ENCODE data around the gene LMBRD2. TPM values are rescaled to one million over a fixed set of nuclear protein-coding genes. Genes with fewer than 3 reads are reported as not detected.

LMBRD2 gene
- total RNA-seq, 2 experiments from 2014 or later: 9.9 to 10.8 TPM

- ATAC-seq (no peak), DNase-seq (no peak)
- Mint-ChIP-seq H3K9me3 (no peaks in the 10 kb centered on the region), H3K36me3 (ENCODE audit: low read depth) (peaks cover 59% of the 10 kb centered on the region), H3K4me1 (ENCODE audit: low read depth) (peaks cover 11% of the 10 kb centered on the region), H3K4me3 (no peak overlapping the region), H3K27me3 (no peaks in the 10 kb centered on the region), H3K27ac (no peak overlapping the region)
- intact Hi-C loops (cut with micrococcal nuclease): no loop called here
- no peak for TF ChIP-seq CTCF (IDR thresholded peaks at IDR 0.05)
- CTCF ChIA-PET: no interaction called here
- POLR2A ChIA-PET: no interaction called here
Measured at GRCh38 chr5:36173426-36173825, 21.7 kb upstream of the LMBRD2 start.

DNA sequence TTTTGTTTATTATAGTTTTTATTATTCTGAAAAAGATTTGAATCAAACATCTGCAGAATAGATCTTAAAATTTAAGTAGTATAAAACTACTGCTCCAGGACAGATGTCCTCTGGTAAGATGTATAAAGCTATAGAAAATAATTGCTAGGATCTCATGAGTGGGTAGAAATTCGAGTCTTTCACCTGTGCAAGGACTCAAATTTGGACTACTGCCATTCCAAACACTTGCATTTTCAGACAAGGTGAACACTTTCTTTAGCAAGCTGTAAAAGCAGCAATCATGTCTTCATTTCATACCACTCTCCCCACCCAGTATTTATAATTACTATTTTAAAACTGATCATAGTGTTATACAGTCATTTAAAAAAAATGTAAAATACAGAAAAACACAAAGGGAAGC is 20.9 kb upstream of the LMBRD2 start:
- Mint-ChIP-seq H3K27ac (no peak overlapping the region), H3K4me1 (ENCODE audit: low read depth) (peaks cover 11% of the 10 kb centered on the region), H3K36me3 (ENCODE audit: low read depth) (peaks cover 62% of the 10 kb centered on the region), H3K4me3 (no peak overlapping the region), H3K9me3 (no peaks in the 10 kb centered on the region), H3K27me3 (no peaks in the 10 kb centered on the region)
- intact Hi-C loops (cut with micrococcal nuclease): no loop called here
- ChIA-PET POLR2A (no interaction called here), CTCF (interaction anchor here (1.1 kb wide), 1 partner anchor 66 kb away, joined by 3 read pairs; no protein-coding TSS in a partner anchor)
- DNase-seq (no peak), ATAC-seq (no peak)
- TF ChIP-seq CTCF (IDR thresholded peaks at IDR 0.05): no peak

GRCh38 chr5:36170832-36171424 is 19.2 kb upstream of the LMBRD2 start:
- Mint-ChIP-seq H3K4me3 (no peak overlapping the region), H3K9me3 (no peaks in the 10 kb centered on the region), H3K27ac (no peak overlapping the region), H3K4me1 (ENCODE audit: low read depth) (peaks cover 3% of the 10 kb centered on the region), H3K36me3 (ENCODE audit: low read depth) (peaks cover 68% of the 10 kb centered on the region), H3K27me3 (no peaks in the 10 kb centered on the region)
- no peak for TF ChIP-seq CTCF (IDR thresholded peaks at IDR 0.05)
- ATAC-seq (no peak), DNase-seq (no peak)
- intact Hi-C loops (cut with micrococcal nuclease): no loop called here
- POLR2A ChIA-PET: no interaction called here
- CTCF ChIA-PET: no interaction called here

DNA sequence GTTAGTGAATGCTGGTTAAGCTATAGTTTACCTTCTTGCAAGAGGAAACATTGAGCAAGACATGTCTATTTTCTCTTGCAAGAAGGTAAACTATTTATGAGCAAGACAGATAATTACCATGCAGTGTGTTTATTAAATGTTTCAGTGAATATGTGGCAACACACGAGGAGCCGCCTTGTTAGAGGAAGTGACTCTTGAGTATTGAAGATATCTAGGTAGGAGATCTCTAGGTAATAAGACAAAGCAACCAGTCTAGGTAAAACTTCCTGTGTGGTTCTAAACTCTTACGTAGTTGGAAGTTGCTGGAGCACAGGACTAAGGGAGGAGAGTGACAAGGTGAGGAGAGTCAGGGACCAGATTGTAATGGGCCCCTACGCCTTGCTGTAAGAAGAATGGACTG is 17.1 kb upstream of the LMBRD2 start:
- H3K4me1 Mint-ChIP-seq (ENCODE audit: low read depth): peaks cover 3% of the 10 kb centered on the region
- DNase-seq (no peak), ATAC-seq (no peak)
- ChIA-PET CTCF (no interaction called here), POLR2A (interaction anchor here (1.1 to 2.3 kb wide), 2 partner anchors 15 to 18 kb away, joined by 4 to 9 read pairs; partner anchors contain the start of gene LMBRD2)
- no peaks in the 10 kb centered on the region for H3K9me3 Mint-ChIP-seq
- no peak overlapping the region for H3K4me3 Mint-ChIP-seq
- H3K27ac Mint-ChIP-seq: no peak overlapping the region
- intact Hi-C loops (cut with micrococcal nuclease): no loop called here
- no peak for TF ChIP-seq CTCF (IDR thresholded peaks at IDR 0.05)
- H3K27me3 Mint-ChIP-seq: no peaks in the 10 kb centered on the region
- H3K36me3 Mint-ChIP-seq (ENCODE audit: low read depth): peaks cover 63% of the 10 kb centered on the region

GRCh38 chr5:36164461-36164860 is 12.8 kb upstream of the LMBRD2 start:
- Mint-ChIP-seq H3K4me3 (no peak overlapping the region), H3K27ac (no peak overlapping the region), H3K36me3 (ENCODE audit: low read depth) (peaks cover 63% of the 10 kb centered on the region), H3K4me1 (ENCODE audit: low read depth) (peaks cover 15% of the 10 kb centered on the region), H3K27me3 (no peaks in the 10 kb centered on the region), H3K9me3 (no peaks in the 10 kb centered on the region)
- CTCF ChIA-PET: interaction anchor here (0.6 to 1.6 kb wide), 2 partner anchors 86 to 230 kb away, joined by 3 to 4 read pairs; no protein-coding TSS in a partner anchor
- ATAC-seq (no peak), DNase-seq (no peak)
- intact Hi-C loops (cut with micrococcal nuclease): no loop called here
- POLR2A ChIA-PET: no interaction called here
- TF ChIP-seq CTCF (IDR thresholded peaks at IDR 0.05): no peak

Measured in activated CD8-positive, alpha-beta T cell treated with anti-CD3 and anti-CD28 coated beads for 36 hours (primary cell).